C4-2B (cell line): ENCODE measurements around the gene PRKG1.

ENCODE experiments used
- H3K27ac ChIP-seq: fragments of 450-650 bp; 2 replicates; pipeline ENCODE4 v1.5.1; 2017
- ZFX ChIP-seq: fragments of 450-650 bp; IDR thresholded peaks from 2 replicates; pipeline ENCODE4 v1.6.1; 2017
- TF ChIP-seq, protein P1 (sequence below): fragments of 450-650 bp; conservative IDR thresholded peaks from 2 replicates; pipeline ENCODE4 v1.5.1; 2017; ENCODE audit warnings: mild to moderate bottlenecking

Gene PRKG1

DNA sequence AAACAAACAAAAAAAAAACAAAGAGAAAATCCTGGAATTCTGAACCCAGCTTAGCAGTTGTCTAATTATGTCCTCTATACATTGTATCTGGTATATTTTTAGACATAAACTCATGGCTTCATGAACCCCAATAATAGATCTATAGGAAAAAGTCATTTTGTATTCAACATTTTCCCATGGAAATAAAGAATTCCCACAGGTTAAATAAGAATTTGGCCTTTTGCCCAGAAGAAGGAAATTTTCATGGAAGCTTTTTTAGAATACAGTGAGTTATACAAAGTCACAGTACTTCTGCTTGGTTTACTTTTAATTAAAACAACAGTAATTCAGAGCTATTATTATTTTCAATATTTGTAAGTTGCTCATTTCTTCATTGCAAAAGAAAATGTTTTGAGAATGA, 2.1 kb upstream of the PRKG1 start:
- no peak overlapping the region for H3K27ac ChIP-seq
- TF ChIP-seq ZFX = no peak
- TF ChIP-seq, protein P1, sequence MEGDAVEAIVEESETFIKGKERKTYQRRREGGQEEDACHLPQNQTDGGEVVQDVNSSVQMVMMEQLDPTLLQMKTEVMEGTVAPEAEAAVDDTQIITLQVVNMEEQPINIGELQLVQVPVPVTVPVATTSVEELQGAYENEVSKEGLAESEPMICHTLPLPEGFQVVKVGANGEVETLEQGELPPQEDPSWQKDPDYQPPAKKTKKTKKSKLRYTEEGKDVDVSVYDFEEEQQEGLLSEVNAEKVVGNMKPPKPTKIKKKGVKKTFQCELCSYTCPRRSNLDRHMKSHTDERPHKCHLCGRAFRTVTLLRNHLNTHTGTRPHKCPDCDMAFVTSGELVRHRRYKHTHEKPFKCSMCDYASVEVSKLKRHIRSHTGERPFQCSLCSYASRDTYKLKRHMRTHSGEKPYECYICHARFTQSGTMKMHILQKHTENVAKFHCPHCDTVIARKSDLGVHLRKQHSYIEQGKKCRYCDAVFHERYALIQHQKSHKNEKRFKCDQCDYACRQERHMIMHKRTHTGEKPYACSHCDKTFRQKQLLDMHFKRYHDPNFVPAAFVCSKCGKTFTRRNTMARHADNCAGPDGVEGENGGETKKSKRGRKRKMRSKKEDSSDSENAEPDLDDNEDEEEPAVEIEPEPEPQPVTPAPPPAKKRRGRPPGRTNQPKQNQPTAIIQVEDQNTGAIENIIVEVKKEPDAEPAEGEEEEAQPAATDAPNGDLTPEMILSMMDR = no peak

DNA sequence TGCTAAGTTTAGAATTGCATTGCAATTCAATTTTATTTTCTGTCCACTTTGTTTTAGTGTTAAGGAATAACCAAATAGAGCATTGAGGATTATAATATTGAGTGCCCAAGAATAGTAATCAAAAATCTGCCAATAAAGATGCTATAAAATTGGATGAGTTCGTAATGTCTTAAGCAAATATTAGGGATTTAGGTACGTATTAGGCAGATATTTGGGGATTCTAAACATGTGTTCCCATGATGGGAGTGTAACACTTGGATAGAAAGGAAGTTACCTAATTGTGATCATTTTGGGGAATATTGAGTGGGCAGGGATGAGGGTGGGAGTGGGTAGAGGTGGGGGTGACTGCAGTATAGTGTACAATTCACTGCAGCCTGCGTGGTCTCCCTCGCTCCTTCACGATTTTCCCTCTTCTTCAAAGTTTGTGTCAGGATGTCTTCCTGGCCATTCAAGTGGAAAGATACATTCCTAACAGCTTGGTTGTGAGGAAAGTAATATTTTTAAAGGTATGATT, 1.3 kb upstream of the PRKG1 start:
- no peak overlapping the region for H3K27ac ChIP-seq
- no peak for TF ChIP-seq ZFX
- TF ChIP-seq, protein P1 = no peak

DNA sequence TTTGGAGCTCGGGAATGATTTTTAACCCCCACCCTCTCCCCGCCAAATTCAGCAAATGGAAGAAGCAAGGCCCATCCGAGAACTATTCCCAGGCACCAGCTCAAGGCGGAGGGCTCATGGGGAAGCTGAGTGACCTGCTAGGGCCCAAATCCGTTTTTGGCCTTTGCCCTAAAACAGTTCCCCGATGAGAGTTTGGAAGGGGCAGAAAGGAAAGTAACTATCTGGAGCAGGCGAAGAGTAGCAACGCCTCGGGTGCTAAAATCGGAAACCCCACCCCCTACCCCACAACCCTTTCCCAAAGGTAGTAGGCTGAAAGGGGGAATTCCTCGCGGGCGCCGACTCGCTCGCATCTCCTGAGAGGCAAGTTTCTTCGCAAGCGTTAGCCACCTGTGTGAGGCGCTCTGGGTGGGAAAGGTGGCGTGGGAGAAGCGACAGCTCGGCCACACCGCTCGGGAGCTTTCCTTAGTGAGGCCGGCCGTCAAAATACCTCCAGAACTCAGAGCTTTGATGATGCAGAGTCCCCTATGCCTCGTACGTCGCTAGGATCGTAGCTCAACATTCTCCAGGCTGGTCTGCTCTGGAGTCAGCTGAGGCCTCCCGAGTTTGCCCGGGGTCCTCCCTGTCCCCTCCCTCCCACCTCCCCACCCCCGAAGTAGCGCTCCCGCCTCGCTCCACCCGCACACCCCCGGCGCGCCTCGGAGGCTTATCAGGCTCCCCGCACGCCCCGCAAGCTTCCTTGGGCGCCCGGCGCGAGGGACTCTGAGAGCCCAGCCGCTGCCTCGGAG, 642 bp upstream of the PRKG1 start:
- H3K27ac ChIP-seq = no peak overlapping the region
- TF ChIP-seq, protein P1 = no peak
- TF ChIP-seq ZFX = no peak

DNA sequence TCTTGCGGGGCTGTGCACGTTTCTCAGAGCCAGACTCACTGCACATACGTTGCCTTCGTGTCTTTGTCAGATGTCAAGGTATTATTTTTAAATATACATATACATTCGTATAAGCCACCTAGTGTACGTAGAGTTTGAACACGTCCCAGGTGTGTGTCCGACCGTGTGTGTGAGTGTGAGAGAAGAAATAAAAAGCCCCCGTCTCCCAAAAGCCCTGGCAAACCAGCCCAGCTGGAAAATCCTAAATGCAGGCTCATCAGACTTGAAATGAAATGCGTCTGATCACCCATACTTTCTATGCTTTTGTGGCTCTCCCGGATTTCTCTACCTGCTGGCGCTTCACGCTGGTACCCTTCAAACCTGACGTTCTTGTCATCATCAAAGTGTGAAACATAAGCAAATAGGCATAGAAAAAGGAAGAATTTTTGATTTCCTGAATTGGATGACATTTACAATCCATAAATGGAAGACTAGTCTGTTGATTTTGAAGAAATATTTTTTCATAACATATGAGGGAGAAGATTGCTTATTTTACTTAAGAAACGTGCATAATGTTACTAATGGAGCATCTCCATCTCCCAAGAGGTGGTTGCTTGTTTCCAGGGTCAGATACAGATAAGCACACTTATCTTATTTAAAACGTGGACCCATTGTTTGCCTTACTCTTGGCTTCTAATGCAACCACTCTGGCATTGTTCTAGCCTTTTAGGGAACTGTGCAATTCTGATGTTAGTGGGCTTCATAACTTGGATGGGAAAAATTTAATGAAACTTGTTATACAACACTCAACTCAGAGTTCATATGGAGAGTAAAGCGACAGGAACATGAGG, 971 bp downstream of the PRKG1 start:
- no peak for TF ChIP-seq ZFX
- TF ChIP-seq, protein P1 = no peak
- no peak overlapping the region for H3K27ac ChIP-seq

DNA sequence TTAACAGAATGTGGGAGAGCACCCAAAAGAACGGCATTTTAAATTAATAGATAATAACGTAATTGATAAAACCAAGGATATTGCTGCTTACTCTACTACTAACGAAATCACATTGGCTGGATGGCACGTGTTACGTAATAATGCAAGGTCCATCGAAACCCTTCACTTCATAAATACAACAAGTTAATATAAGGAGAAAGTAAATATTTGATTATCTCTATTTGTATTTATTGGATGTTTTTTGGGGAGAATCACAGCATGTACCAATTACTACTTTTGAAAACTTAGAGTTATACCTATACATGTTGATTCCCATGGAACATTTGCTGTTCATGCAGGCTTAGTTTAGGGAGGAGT, 1.6 kb downstream of the PRKG1 start:
- H3K27ac ChIP-seq = no peak overlapping the region
- TF ChIP-seq ZFX = no peak
- TF ChIP-seq, protein P1 = no peak

DNA sequence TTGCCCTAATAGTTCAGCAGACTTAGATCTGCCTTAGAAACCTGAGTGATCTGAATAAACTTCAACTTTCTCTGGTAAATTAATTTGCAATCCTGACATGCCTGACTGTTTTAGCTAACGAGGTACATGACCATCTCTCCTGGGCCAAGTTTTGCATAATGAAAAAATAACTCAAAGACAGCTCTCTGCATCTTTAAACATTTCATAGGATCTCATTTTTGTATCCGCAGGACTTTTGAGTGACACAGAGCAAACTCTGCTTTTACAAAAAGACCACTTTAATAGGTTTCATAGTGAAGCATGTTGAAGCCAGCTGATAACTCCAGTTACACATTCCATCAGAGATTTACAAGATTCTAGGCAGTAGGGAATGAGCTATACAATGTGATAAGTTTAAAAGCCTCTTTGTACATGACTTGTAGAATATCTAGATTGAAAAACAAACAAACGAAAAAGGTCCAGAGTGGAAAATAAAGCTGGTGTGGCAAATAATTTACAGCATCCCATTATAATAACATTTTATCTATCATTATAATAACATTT, 2.1 kb downstream of the PRKG1 start:
- TF ChIP-seq, protein P1 = no peak
- no peak overlapping the region for H3K27ac ChIP-seq

DNA sequence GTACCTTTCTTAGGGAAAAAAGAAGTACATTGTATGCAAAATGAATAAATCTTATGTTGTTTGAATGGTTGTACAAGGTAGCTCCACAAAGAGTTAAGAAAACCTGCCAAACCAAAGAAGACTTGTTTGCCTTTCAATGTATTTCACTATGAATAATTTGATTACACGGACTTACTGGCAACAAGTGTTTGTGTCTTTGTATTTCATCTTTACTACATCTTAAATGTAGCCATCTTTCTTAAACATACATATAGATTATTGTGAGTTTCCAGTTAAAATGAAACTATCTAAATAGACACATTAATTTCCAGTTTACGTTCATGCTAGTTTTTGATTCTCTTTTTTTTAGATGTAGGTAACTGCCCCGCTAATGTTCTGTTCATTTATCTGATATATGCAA, 2.8 kb downstream of the PRKG1 start:
- TF ChIP-seq, protein P1 = no peak
- no peak for TF ChIP-seq ZFX
- H3K27ac ChIP-seq = no peak overlapping the region
